Measurements from ENCODE around the gene COPS7A.

Gene COPS7A

GRCh38 chr12:6770094-6770493 is 46.2 kb downstream of the COPS7A start:
- no peak for DNase-seq (ENCODE audit: low spot score)

- no peak for DNase-seq (ENCODE audit: low spot score)
Observed at GRCh38 chr12:6770600-6770999, 46.8 kb downstream of the COPS7A start.

- DNase-seq (ENCODE audit: low spot score), result no peak
Observed at GRCh38 chr12:6771091-6771495, 47.2 kb downstream of the COPS7A start.

- no peak for DNase-seq (ENCODE audit: low spot score)
Observed at GRCh38 chr12:6771509-6772330, 47.9 kb downstream of the COPS7A start.

GRCh38 chr12:6772331-6772695 is 48.5 kb downstream of the COPS7A start, which contains the start of gene LAG3:
TSS of gene LAG3 (plus strand) at chr12:6772520. CDS start at chr12:6772853, 333 bp downstream.
- DNase-seq (ENCODE audit: low spot score), result no peak

- no peak for DNase-seq (ENCODE audit: low spot score)
Observed at GRCh38 chr12:6772726-6773589, 49.1 kb downstream of the COPS7A start.

- DNase-seq (ENCODE audit: low spot score), result no peak
Observed at GRCh38 chr12:6773590-6774351, 49.9 kb downstream of the COPS7A start.

GRCh38 chr12:6774499-6775062 is 50.7 kb downstream of the COPS7A start:
- DNase-seq (ENCODE audit: low spot score), result no peak

GRCh38 chr12:6775185-6776174 is 51.6 kb downstream of the COPS7A start:
- DNase-seq (ENCODE audit: low spot score), result no peak

- DNase-seq (ENCODE audit: low spot score), result no peak
Observed at GRCh38 chr12:6777386-6777785, 53.5 kb downstream of the COPS7A start.

- DNase-seq (ENCODE audit: low spot score), result no peak
Observed at GRCh38 chr12:6778217-6778573, 54.3 kb downstream of the COPS7A start.

GRCh38 chr12:6778574-6779550 is 55.0 kb downstream of the COPS7A start:
- DNase-seq (ENCODE audit: low spot score), result peak; percentile 94

- DNase-seq (ENCODE audit: low spot score), result no peak
Observed at GRCh38 chr12:6779708-6780432, 56.0 kb downstream of the COPS7A start.

- DNase-seq (ENCODE audit: low spot score), result no peak
Observed at GRCh38 chr12:6780573-6780972, 56.7 kb downstream of the COPS7A start.
